Trophoblast cell (in vitro differentiated cells and primary cell): ENCODE results near the gene FASN.
A peak's percentile ranks its signal among the peaks of the same experiment; 100 is the strongest.

Experiments
- DNase-seq, 2 donors: peaks; one replicate each; pipeline ENCODE4 v3.0.0-alpha.2; 2016
- H2AFZ ChIP-seq: 2 replicates; pipeline ENCODE4 v1.6.1; 2013; ENCODE audit warnings: low read length, moderate library complexity, mild to moderate bottlenecking; ENCODE audit not compliant: insufficient read depth, poor library complexity
- H2AK5ac ChIP-seq: 2 replicates; pipeline ENCODE4 v1.6.1; 2013; ENCODE audit warnings: mild to moderate bottlenecking, low read length
- H2BK120ac ChIP-seq: 2 replicates; pipeline ENCODE4 v1.6.1; 2013; ENCODE audit warnings: low read length, mild to moderate bottlenecking, moderate library complexity; ENCODE audit not compliant: insufficient read depth, poor library complexity
- H2BK12ac ChIP-seq: 2 replicates; pipeline ENCODE4 v1.6.1; 2013; ENCODE audit warnings: mild to moderate bottlenecking, low read length, moderate library complexity
- H2BK5ac ChIP-seq: 2 replicates; pipeline ENCODE4 v1.6.1; 2013; ENCODE audit warnings: low read length, low read depth, moderate library complexity, mild to moderate bottlenecking; ENCODE audit not compliant: poor library complexity
- H3K14ac ChIP-seq: 2 replicates; pipeline ENCODE4 v1.6.1; 2013; ENCODE audit warnings: mild to moderate bottlenecking, low read length
- H3K18ac ChIP-seq: 2 replicates; pipeline ENCODE4 v1.6.1; 2013; ENCODE audit warnings: mild to moderate bottlenecking, low read length
- H3K23ac ChIP-seq: 2 replicates; pipeline ENCODE4 v1.6.1; 2013; ENCODE audit warnings: low read length
- H3K27ac ChIP-seq: 2 replicates; pipeline ENCODE4 v1.5.1; 2013; ENCODE audit warnings: low read depth, mild to moderate bottlenecking, inconsistent platforms, low read length, moderate library complexity
- H3K27me3 ChIP-seq: 2 replicates; pipeline ENCODE4 v1.6.1; 2013; ENCODE audit warnings: inconsistent platforms, mild to moderate bottlenecking, low read length, moderate library complexity; ENCODE audit not compliant: insufficient read depth
- H3K36me3 ChIP-seq, 2 experiments: 1 replicate in 1 of 2; 2 replicates in 1 of 2; pipeline ENCODE4 v1.6.1; 2013; ENCODE audit warnings: low read length in 2 of 2, mild to moderate bottlenecking in 2 of 2, moderate library complexity in 1 of 2; ENCODE audit not compliant: insufficient read depth in 2 of 2, control insufficient read depth in 1 of 2
- H3K4ac ChIP-seq: 2 replicates; pipeline ENCODE4 v1.6.1; 2013; ENCODE audit warnings: low read depth, mild to moderate bottlenecking, low read length, moderate library complexity
- H3K4me1 ChIP-seq, 2 experiments: 1 replicate in 1 of 2; 2 replicates in 1 of 2; pipeline ENCODE4 v1.6.1; 2013; ENCODE audit warnings: low read length in 2 of 2, mild to moderate bottlenecking in 2 of 2, moderate library complexity in 1 of 2; ENCODE audit not compliant: insufficient read depth in 2 of 2, control insufficient read depth in 1 of 2
- H3K4me2 ChIP-seq: 2 replicates; pipeline ENCODE4 v1.6.1; 2013; ENCODE audit warnings: inconsistent platforms, mild to moderate bottlenecking, low read length, moderate library complexity
- H3K4me3 ChIP-seq: 2 replicates; pipeline ENCODE4 v1.5.1; 2013; ENCODE audit warnings: mild to moderate bottlenecking, low read depth, low read length, inconsistent platforms
- H3K79me1 ChIP-seq: one replicate; pipeline ENCODE4 v1.6.1; 2013; ENCODE audit warnings: low read length
- H3K79me2 ChIP-seq: 2 replicates; pipeline ENCODE4 v1.6.1; 2013; ENCODE audit warnings: low read length, mild to moderate bottlenecking; ENCODE audit not compliant: control insufficient read depth, insufficient read depth, poor library complexity
- H3K9ac ChIP-seq: 2 replicates; pipeline ENCODE4 v1.6.1; 2013; ENCODE audit warnings: mild to moderate bottlenecking, low read length
- H3K9me3 ChIP-seq: 2 replicates; pipeline ENCODE4 v1.6.1; 2013; ENCODE audit warnings: low read depth, mild to moderate bottlenecking, control low read depth, inconsistent platforms, low read length; ENCODE audit not compliant: insufficient read depth
- H4K12ac ChIP-seq: 2 replicates; pipeline ENCODE4 v1.6.1; 2013; ENCODE audit warnings: low read depth, mild to moderate bottlenecking, low read length, moderate library complexity
- H4K8ac ChIP-seq: 2 replicates; pipeline ENCODE4 v1.6.1; 2013; ENCODE audit warnings: low read depth, mild to moderate bottlenecking, low read length, moderate library complexity
- H4K91ac ChIP-seq: one replicate; pipeline ENCODE4 v1.6.1; 2013; ENCODE audit warnings: low read depth, mild to moderate bottlenecking, low read length, moderate library complexity
- WGBS: extraction: QIAGEN DNeasy Blood & Tissue Kit; methylation state at CpG from one replicate; pipeline ENCODE4 v1.1.7; 2013; ENCODE audit warnings: missing lambda C conversion rate; ENCODE audit not compliant: insufficient read length, insufficient coverage; ENCODE audit errors: extremely low coverage; 5-methylcytosine and 5-hydroxymethylcytosine counted together

FASN gene

GRCh38 chr17:82106688-82107305, 8.8 kb upstream of the FASN start:
- Histone ChIP-seq H2AK5ac (no peak overlapping the region), H3K14ac (no peak overlapping the region), H2BK12ac (no peak overlapping the region), H3K4me3 (no peak overlapping the region), H3K23ac (no peak overlapping the region), H3K27ac (no peak overlapping the region), H3K18ac (no peak overlapping the region), H3K4me2 (peak overlapping the region; percentile 7), H3K79me2 (no peaks in the 10 kb centered on the region), H2BK5ac (no peak overlapping the region), H3K4ac (no peak overlapping the region), H4K91ac (no peak overlapping the region), H3K79me1 (peaks cover 16% of the 10 kb centered on the region), H3K9ac (no peak overlapping the region), H2BK120ac (no peak overlapping the region), H4K8ac (no peak overlapping the region), H2AFZ (no peak overlapping the region), H4K12ac (no peak overlapping the region), H3K27me3 (no peaks in the 10 kb centered on the region), H3K36me3 (no peaks in the 10 kb centered on the region), H3K9me3 (no peaks in the 10 kb centered on the region), H3K4me1 (peaks cover 37 to 43% of the 10 kb centered on the region in 2 experiments)
- no CpG with 5 or more reads among the region's 9 CpGs for WGBS
- DNase-seq = no peak

GRCh38 chr17:82105882-82106687, 8.0 kb upstream of the FASN start:
- no peaks in the 10 kb centered on the region for H3K36me3 ChIP-seq
- peak overlapping the region; percentile 7 for H3K14ac ChIP-seq
- H2BK12ac ChIP-seq = no peak overlapping the region
- no peak overlapping the region for H3K9ac ChIP-seq
- H3K4ac ChIP-seq = no peak overlapping the region
- no peak overlapping the region for H3K27ac ChIP-seq
- H2BK120ac ChIP-seq = no peak overlapping the region
- H2AFZ ChIP-seq = peak overlapping the region; percentile 13
- peak overlapping the region; percentile 16 for H3K18ac ChIP-seq
- H3K4me3 ChIP-seq = no peak overlapping the region
- WGBS = no CpG with 5 or more reads among the region's 24 CpGs
- no peaks in the 10 kb centered on the region for H3K79me2 ChIP-seq
- no peak overlapping the region for H2BK5ac ChIP-seq
- no peak overlapping the region for H4K12ac ChIP-seq
- H4K8ac ChIP-seq = no peak overlapping the region
- H4K91ac ChIP-seq = no peak overlapping the region
- H3K23ac ChIP-seq = no peak overlapping the region
- H2AK5ac ChIP-seq = peak overlapping the region; percentile 38
- DNase-seq = peak; percentile 86 to 91
- H3K4me2 ChIP-seq = peak overlapping the region; percentile 7
- peaks cover 37 to 50% of the 10 kb centered on the region in 2 experiments for H3K4me1 ChIP-seq
- H3K9me3 ChIP-seq = no peaks in the 10 kb centered on the region
- H3K79me1 ChIP-seq = peaks cover 16% of the 10 kb centered on the region
- H3K27me3 ChIP-seq = no peaks in the 10 kb centered on the region

DNA sequence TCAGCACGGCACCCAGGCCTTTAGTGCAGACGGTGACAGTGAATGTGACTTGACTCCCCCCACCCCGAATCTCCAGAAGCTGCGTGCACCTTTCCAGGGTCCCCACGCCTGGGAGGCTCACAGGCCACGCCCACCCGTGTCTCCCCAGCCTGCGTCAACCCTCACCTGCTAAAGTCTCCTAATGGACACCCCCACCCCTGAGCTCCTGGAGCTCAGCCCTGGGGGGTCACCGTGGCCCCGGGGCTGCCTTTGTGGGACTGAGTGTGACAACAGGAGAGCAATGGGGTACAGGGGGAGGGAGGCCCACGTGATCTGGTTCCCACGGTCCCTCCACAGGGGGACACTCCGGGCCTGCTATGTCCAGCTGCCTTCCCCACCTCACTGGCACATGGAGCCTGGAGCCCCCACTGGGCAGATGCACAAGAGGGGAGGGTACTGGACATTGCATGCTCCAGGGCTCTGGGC, 7.4 kb upstream of the FASN start:
- H3K27me3 ChIP-seq = no peaks in the 10 kb centered on the region
- H3K9ac ChIP-seq = no peak overlapping the region
- no peaks in the 10 kb centered on the region for H3K79me2 ChIP-seq
- WGBS = no CpG with 5 or more reads among the region's 13 CpGs
- no peak for DNase-seq
- H3K27ac ChIP-seq = no peak overlapping the region
- H2BK120ac ChIP-seq = no peak overlapping the region
- no peaks in the 10 kb centered on the region for H3K36me3 ChIP-seq
- H2AFZ ChIP-seq = no peak overlapping the region
- H3K79me1 ChIP-seq = peaks cover 16% of the 10 kb centered on the region
- peak overlapping the region; percentile 38 for H2AK5ac ChIP-seq
- no peak overlapping the region for H4K91ac ChIP-seq
- no peaks in the 10 kb centered on the region for H3K9me3 ChIP-seq
- H2BK5ac ChIP-seq = no peak overlapping the region
- H3K14ac ChIP-seq = peak overlapping the region; percentile 5
- H3K18ac ChIP-seq = peak overlapping the region; percentile 16
- no peak overlapping the region for H4K8ac ChIP-seq
- peak overlapping the region; percentile 67 for H2BK12ac ChIP-seq
- H3K4ac ChIP-seq = no peak overlapping the region
- no peak overlapping the region for H3K4me3 ChIP-seq
- no peak overlapping the region for H4K12ac ChIP-seq
- peaks cover 38 to 51% of the 10 kb centered on the region in 2 experiments for H3K4me1 ChIP-seq
- H3K23ac ChIP-seq = no peak overlapping the region
- H3K4me2 ChIP-seq = no peak overlapping the region

DNA sequence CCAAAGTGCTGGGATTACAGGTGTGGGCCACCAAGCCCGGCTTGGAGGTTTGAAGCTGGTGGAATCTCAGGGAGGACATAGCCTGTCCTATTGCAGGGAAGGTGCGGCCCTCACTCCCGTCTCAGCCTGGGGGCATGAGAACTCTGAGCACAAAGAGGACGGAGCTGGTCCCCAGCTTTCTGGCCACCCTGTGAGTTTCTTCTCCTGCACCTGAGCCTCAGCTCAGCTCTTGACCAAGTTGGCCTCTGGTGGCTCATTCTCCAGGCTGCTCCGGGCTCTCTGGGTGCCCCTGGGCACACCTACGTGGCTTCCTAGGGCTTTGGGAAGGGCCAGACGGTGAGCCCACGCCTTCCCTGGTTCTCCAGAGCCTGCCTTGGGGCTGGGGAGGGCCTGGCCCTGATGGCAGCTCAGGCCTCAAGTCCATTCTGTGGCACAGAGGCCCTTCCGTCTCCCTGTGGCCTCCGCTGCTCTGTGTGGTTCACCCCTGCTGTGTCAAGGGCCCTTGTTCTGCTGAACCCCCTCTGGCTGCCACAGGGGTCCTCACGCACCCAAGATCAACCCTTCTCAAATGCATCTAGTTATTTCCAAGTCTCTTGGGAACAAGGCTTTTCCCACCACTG, 6.9 kb upstream of the FASN start:
- Histone ChIP-seq H2BK12ac (peak overlapping the region; percentile 67), H3K79me1 (peaks cover 16% of the 10 kb centered on the region)

More for the DNA sequence above, 6.9 kb upstream of the FASN start:
- Histone ChIP-seq H3K4me2 (no peak overlapping the region), H3K27ac (peak overlapping the region; percentile 27), H2AFZ (no peak overlapping the region), H3K9me3 (no peaks in the 10 kb centered on the region), H2BK5ac (no peak overlapping the region), H3K4me3 (no peak overlapping the region), H4K12ac (no peak overlapping the region), H3K27me3 (no peaks in the 10 kb centered on the region), H3K4ac (no peak overlapping the region), H3K14ac (peak overlapping the region; percentile 38), H2BK120ac (no peak overlapping the region), H3K9ac (no peak overlapping the region), H3K23ac (no peak overlapping the region), H2AK5ac (peak overlapping the region; percentile 83), H4K8ac (no peak overlapping the region), H3K79me2 (no peaks in the 10 kb centered on the region), H3K36me3 (no peaks in the 10 kb centered on the region), H3K4me1 (peaks cover 41 to 55% of the 10 kb centered on the region in 2 experiments), H3K18ac (peak overlapping the region; percentile 16), H4K91ac (peak overlapping the region; percentile 48)
- DNase-seq = peak in 1 of 2 donors; percentile 55
- WGBS = no CpG with 5 or more reads among the region's 11 CpGs
